Pancreas (tissue), 10 donors: ENCODE data around the gene CNOT9. TPM values are rescaled to one million over a fixed set of nuclear protein-coding genes. Genes with fewer than 3 reads are reported as not detected.
"Not testable (repeated sequence)": the region's sequence is repeated elsewhere in the genome, so short reads cannot be mapped to it uniquely, and the experiment has no call there.

Experiments used
- ATAC-seq, 4 donors: fragments of 200-7000 bp; cut with Tn5 transposase; one replicate each; pipeline versions ENCODE4 v1.8.0 to v1.9.1; 2020; ENCODE audit warnings: mild to moderate bottlenecking in 4 of 4, moderate library complexity in 4 of 4
- DNase-seq, 6 donors: peaks; one replicate each; pipeline ENCODE4 v3.0.0-alpha.2; 2020
- FAIRE-seq: peaks from 2 replicates; lab custom pipeline; 2012; peaks lifted over from hg19 to GRCh38; lab: Jason Lieb, UNC
- H3K27ac ChIP-seq, 4 donors: fragments of 200-600 bp; sonication (generic); 1 replicate in 3 of 4; 2 replicates in 1 of 4; pipeline versions ENCODE4 v1.5.0 to v1.8.0; 2020
- H3K27me3 ChIP-seq, 4 donors: fragments of 200-600 bp; one replicate each; pipeline ENCODE4 v1.8.0; 2021
- H3K36me3 ChIP-seq, 3 donors: fragments of 200-600 bp; sonication (generic) in 1 of 3; one replicate each; pipeline versions ENCODE4 v1.5.0 to v1.8.0; 2020 to 2021
- H3K4me1 ChIP-seq, 3 donors: fragments of 200-600 bp; one replicate each; pipeline ENCODE4 v1.8.0; 2021
- H3K4me3 ChIP-seq, 4 donors: fragments of 200-600 bp; sonication (generic) in 2 of 4; one replicate each; pipeline versions ENCODE4 v1.5.0 to v1.8.0; 2020 to 2021
- H3K9me3 ChIP-seq, 4 donors: fragments of 200-600 bp; one replicate each; pipeline ENCODE4 v1.8.0; 2021
- WGBS, 2 donors: extraction: QIAGEN DNeasy Blood & Tissue Kit; methylation state at CpG; one replicate each; pipeline ENCODE4 v1.1.7; 2013; 5-methylcytosine and 5-hydroxymethylcytosine counted together
- intact Hi-C, 3 donors: fragments of 100-400 bp; cut with DNase I; formaldehyde crosslinking; loops; one replicate each; pipeline versions ENCODE4 v1.11.1 to v1.14.2; 2022
- polyA plus RNA-seq, 2 donors: library from polyadenylated mRNA; stranded (reverse); fragments of 200-250 nt; gene quantifications; one replicate each; pipeline ENCODE4 v1.2.3, GENCODE V29; 2013
- total RNA-seq, 6 donors: library from RNA; stranded (reverse); fragmentation: NEBNext Ultra II Directional in 4 of 6; extraction: Animal tissue kit (Norgen Biotek cat#: 25700) in 4 of 6; gene quantifications; one replicate each; pipeline versions ENCODE4 v1.2.1 to v1.2.4, GENCODE V29; 2021 to 2023
- TF ChIP-seq, protein P1 (sequence below), 4 donors: fragments of 200-600 bp; sonication (generic) in 3 of 4; IDR thresholded peaks; one replicate each; pipeline versions ENCODE4 v1.5.0 to v1.8.0; 2021; ENCODE audit warnings: antibody characterized with exemption in 4 of 4
- donor health status: healthy with polysubstance abuse.
- donor health status: DM: no; HTN: no; CAD: no; lungs with moderate emphysema.
- donor health status: DM: no; HTN: no; CAD: no.
- donor health status: control.
- donor health status: control.
- donor health status: Bipolar disorder and iron deficiency.
- donor health status: DM: yes; HTN: yes; CAD: no.
- donor health status: DM: no; HTN: no; CAD: no.
- donor health status: DM: no; HTN: no; CAD: no.
- donor health status: DM: yes; HTN: yes; CAD: no.

The CNOT9 gene, protein sequence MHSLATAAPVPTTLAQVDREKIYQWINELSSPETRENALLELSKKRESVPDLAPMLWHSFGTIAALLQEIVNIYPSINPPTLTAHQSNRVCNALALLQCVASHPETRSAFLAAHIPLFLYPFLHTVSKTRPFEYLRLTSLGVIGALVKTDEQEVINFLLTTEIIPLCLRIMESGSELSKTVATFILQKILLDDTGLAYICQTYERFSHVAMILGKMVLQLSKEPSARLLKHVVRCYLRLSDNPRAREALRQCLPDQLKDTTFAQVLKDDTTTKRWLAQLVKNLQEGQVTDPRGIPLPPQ
- total RNA-seq: 10 to 100 TPM; 12.0 to 19.3 (median 13.3) TPM
- 10 to 100 TPM; 10.6 to 16.6 TPM for polyA plus RNA-seq

DNA sequence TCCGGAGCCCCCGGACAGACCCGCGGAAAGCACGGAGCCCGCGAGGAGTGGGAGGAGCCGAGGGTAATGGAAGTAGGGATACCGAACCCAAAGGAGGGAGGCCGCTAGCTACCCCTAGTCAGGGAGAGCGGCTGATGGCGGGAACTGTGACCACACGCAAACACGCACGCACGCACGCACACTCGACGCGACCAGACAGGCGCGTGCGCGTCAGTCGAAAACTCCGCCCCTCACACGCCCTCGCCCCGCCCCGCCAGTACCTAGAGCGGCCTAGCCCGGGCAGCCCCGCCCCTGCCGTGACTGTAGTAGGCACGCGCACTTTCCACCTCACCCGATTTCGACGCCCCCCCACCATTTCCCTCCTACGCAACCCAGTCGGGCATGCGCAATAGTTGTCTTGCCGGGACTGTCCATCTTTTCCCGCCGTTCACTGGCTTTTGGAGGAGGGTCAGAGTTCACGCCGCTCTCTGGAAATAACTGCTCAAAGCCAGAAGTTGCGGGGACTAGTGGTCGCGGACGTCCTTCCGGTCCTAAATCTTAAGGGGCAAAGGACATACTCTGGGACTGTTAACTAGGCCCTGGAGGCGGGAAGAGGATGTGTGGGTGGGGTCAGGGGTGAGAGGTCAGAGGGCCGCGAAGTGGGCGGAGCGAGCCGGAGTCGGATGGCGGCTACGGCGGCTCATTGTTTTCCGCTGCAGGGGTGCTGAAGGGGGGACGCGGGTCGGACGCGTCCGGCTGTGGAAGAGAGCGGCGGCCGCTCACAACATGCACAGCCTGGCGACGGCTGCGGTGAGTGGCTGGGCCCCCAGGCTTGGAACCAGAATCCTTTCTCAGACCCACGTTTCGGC is at the start of gene CNOT9, which contains the start of gene USP37:
TSS of gene CNOT9 (plus strand) at position 650 of the 848 bp plus-strand sequence. CDS start at position 766, 116 bp downstream.
TSS of gene USP37 (minus strand) at position 162 of the 848 bp plus-strand sequence. CDS start 9,698 bp downstream, outside the sequence.
- intact Hi-C loops: no loop called here
- H3K27me3 ChIP-seq: no peaks in the 10 kb centered on the region
- DNase-seq (peak; percentile 99 to 100 (median 100)), FAIRE-seq (no peak), ATAC-seq (peak; percentile 94 to 98 (median 96))
- 0 to 1% methylated on average over 63 to 77 of the region's 77 CpGs for WGBS, 2 donors
- peak within 1 kb of the TSS; percentile 73 to 89 (median 78) for H3K4me3 ChIP-seq
- peak within 1 kb of the TSS; percentile 75 to 92 (median 83) for H3K27ac ChIP-seq
- H3K9me3 ChIP-seq: no peaks in the 10 kb centered on the region
- no peaks in the 10 kb centered on the region for H3K36me3 ChIP-seq
- H3K4me1 ChIP-seq: peaks cover 0 to 29% (median 18%) of the 10 kb centered on the region in 3 donors
- TF ChIP-seq, protein P1, sequence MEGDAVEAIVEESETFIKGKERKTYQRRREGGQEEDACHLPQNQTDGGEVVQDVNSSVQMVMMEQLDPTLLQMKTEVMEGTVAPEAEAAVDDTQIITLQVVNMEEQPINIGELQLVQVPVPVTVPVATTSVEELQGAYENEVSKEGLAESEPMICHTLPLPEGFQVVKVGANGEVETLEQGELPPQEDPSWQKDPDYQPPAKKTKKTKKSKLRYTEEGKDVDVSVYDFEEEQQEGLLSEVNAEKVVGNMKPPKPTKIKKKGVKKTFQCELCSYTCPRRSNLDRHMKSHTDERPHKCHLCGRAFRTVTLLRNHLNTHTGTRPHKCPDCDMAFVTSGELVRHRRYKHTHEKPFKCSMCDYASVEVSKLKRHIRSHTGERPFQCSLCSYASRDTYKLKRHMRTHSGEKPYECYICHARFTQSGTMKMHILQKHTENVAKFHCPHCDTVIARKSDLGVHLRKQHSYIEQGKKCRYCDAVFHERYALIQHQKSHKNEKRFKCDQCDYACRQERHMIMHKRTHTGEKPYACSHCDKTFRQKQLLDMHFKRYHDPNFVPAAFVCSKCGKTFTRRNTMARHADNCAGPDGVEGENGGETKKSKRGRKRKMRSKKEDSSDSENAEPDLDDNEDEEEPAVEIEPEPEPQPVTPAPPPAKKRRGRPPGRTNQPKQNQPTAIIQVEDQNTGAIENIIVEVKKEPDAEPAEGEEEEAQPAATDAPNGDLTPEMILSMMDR (IDR thresholded peaks at IDR 0.05): no peak

DNA sequence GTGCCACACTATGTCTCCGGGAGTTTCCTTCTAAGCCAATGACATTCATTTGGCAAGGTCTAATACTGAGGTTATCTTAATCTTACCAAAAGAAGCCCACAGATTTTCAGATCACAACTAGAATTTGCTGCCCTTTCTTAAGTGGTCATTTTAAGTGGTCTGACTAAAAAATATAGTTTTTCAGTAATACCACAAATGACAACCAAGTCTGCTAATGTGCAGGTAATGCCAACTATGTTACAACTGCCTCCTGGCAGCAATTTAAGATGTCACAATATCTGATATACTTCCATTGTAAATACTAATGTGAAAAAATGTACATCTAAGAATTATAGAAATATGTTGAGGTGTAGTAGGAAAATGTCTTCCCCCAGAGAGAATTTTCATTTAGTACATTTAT is 49.8 kb upstream of the CNOT9 start:
- Histone ChIP-seq H3K36me3 (no peaks in the 10 kb centered on the region), H3K9me3 (no peaks in the 10 kb centered on the region), H3K27me3 (no peaks in the 10 kb centered on the region), H3K27ac (no peak overlapping the region), H3K4me3 (no peak overlapping the region), H3K4me1 (no peaks in the 10 kb centered on the region)
- intact Hi-C loops: no loop called here
- no peak for FAIRE-seq
- TF ChIP-seq, protein P1 (IDR thresholded peaks at IDR 0.05): no peak
- DNase-seq: no peak
- WGBS, 2 donors: 91 to 100% methylated on average over 1 of the region's 1 CpG
- ATAC-seq: no peak

DNA sequence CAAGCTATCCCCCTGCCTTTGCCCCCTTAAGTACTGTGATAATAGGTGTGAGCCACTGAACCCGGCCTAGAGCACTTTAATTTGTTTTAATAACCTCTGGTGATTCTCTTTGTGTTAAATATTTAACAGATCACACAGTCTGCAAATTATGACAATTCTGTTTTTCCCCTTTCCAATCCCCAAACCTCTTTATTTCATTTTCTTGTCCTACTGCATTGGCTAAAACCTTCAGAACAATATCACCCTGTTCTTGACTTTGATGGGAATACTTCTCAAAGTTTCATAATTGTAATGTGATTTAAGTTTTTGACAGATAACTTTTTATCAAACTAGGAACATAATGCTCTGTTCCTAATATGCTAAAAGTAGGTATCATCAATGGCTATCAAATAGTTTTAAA is 45.0 kb upstream of the CNOT9 start:
- no peak for FAIRE-seq
- Histone ChIP-seq H3K9me3 (no peaks in the 10 kb centered on the region), H3K4me3 (no peak overlapping the region), H3K4me1 (no peaks in the 10 kb centered on the region), H3K36me3 (peaks cover 0 to 17% (median 0%) of the 10 kb centered on the region in 3 donors), H3K27me3 (no peaks in the 10 kb centered on the region), H3K27ac (no peak overlapping the region)
- intact Hi-C loops: no loop called here
- no peak for ATAC-seq
- no peak for DNase-seq
- WGBS, 2 donors: 55 to 97% methylated on average over 1 of the region's 1 CpG
- TF ChIP-seq, protein P1 (IDR thresholded peaks at IDR 0.05): no peak

DNA sequence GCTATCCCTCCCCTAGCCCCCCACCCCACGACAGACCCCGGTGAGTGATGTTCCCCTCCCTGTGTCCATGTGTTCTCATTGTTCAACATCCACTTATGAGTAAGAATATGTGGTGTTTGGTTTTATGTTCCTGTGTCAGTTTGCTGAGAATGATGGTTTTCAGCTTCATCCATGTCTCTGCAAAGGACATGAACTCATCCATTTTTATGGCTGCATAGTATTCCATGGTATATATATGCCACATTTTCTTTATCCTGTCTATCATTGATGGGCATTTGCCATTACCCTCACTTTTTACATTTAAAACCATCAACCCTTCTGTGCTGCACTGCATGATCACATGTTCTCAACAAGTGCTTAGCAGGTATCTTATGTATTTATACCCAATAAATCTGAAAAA is 40.2 kb upstream of the CNOT9 start:
- intact Hi-C loops, H3K4me1 ChIP-seq, H3K27ac ChIP-seq, ATAC-seq, DNase-seq, H3K9me3 ChIP-seq, H3K4me3 ChIP-seq, H3K27me3 ChIP-seq, FAIRE-seq: not testable (repeated sequence)
- H3K36me3 ChIP-seq: peaks cover 0 to 32% (median 8%) of the 10 kb centered on the region in 3 donors
- WGBS, 2 donors: 95 to 100% methylated on average over 2 of the region's 2 CpGs

DNA sequence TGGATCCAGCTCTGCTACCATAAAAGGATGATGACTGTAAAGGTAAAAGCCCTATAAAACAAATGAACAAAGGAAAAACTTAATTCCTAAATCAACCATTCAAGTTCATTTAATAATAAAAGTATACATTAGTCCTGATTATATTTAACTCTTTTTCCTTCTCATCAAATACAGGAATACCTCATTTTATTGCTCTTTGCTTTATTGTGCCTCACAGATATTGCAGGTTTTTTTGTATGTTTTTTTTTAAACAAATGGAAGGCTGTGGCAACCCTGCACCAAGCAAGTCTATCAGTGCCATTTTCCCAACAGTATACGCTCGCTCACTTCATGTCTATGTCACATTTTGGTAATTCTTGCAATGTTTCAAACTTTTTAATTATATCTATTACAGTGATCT is 38.6 kb upstream of the CNOT9 start:
- H3K27ac ChIP-seq: no peak overlapping the region
- no peaks in the 10 kb centered on the region for H3K27me3 ChIP-seq
- ATAC-seq (no peak), DNase-seq (no peak), FAIRE-seq (no peak)
- 98% methylated on average over 2 of the region's 2 CpGs for WGBS, 2 donors
- H3K36me3 ChIP-seq: peaks cover 0 to 32% (median 13%) of the 10 kb centered on the region in 3 donors
- intact Hi-C loops: no loop called here
- TF ChIP-seq, protein P1 (IDR thresholded peaks at IDR 0.05): no peak
- no peak overlapping the region for H3K4me3 ChIP-seq
- H3K4me1 ChIP-seq: no peaks in the 10 kb centered on the region
- H3K9me3 ChIP-seq: no peaks in the 10 kb centered on the region
